ENCODE measurements around the gene SAA1. TPM values are rescaled to one million over a fixed set of nuclear protein-coding genes. Genes with fewer than 3 reads are reported as not detected.
A peak's percentile ranks its signal among the peaks of the same experiment; 100 is the strongest.

Gene SAA1
- total and polyA plus RNA-seq, 10 of the 15 experiments (the other 5 are each of a cell fraction or from before 2014, with no cell fraction given), result 0.36 to 6.9 TPM; not detected in 8

- TF ChIP-seq BCLAF1 (IDR thresholded peaks at IDR 0.05) (no peak), IKZF2 (IDR thresholded peaks at IDR 0.05) (no peak), CHD4 (IDR thresholded peaks at IDR 0.05) (no peak), RCOR1 (conservative IDR thresholded peaks at IDR 0.05; ENCODE audit: low read depth, low read length) (no peak), CHD1 (IDR thresholded peaks at IDR 0.05; ENCODE audit: low read depth, low read length) (no peak)
Measured at GRCh38 chr11:18277565-18278271, 11.7 kb downstream of the SAA1 start (continued).

GRCh38 chr11:18280438-18281045, 14.5 kb downstream of the SAA1 start:
- H3K9ac ChIP-seq (ENCODE audit: control insufficient read depth, insufficient read depth, low read length), result no peak overlapping the region
- intact Hi-C loops (cut with micrococcal nuclease; ENCODE audit: unreplicated experiment), result loop anchor here (1.0 kb wide), 1 partner anchor 36 kb away; no protein-coding TSS in a partner anchor
- no peaks in the 10 kb centered on the region for H3K27me3 ChIP-seq (replicated peaks in 1 of 2; ENCODE audit: control insufficient read depth in 2 of 2, insufficient read depth in 2 of 2, low read length in 1 of 2)
- no peaks in the 10 kb centered on the region for H3K79me2 ChIP-seq (ENCODE audit: control insufficient read depth, insufficient read depth, low read length)
- H3K4me2 ChIP-seq (ENCODE audit: control insufficient read depth, insufficient read depth), result peak overlapping the region; percentile 36
- in situ Hi-C loops (cut with MboI), result no loop called here
- no peaks in the 10 kb centered on the region for H4K20me1 ChIP-seq (ENCODE audit: control insufficient read depth, insufficient read depth)
- H3K27ac ChIP-seq (ENCODE audit: control insufficient read depth, insufficient read depth), result peak overlapping the region; percentile 19; the same call in 1 of the 2 replicates
- H3K9me3 ChIP-seq (replicated peaks; ENCODE audit: control insufficient read depth, insufficient read depth, low read length), result no peaks in the 10 kb centered on the region
- ATAC-seq (peak; percentile 97), FAIRE-seq (peak; percentile 89), DNase-seq (ENCODE audit: low read depth, low spot score) (peak; percentile 20)
- ChIA-PET POLR2A (interaction anchor here (0.6 to 1.0 kb wide), 3 partner anchors 9 to 84 kb away, joined by 3 to 4 read pairs (median 4); no protein-coding TSS in a partner anchor), RAD21 (ENCODE audit: unreplicated experiment) (interaction anchor here (0.6 to 1.6 kb wide), 2 partner anchors 16 to 37 kb away, joined by 3 to 9 read pairs; no protein-coding TSS in a partner anchor), CTCF (interaction anchor here (0.6 to 1.8 kb wide), 5 partner anchors 34 to 485 kb away, joined by 3 to 15 read pairs (median 3); no protein-coding TSS in a partner anchor), SMC1A (ENCODE audit: uncharacterized antibody, unreplicated experiment) (interaction anchor here (0.6 to 1.8 kb wide), 7 partner anchors 11 to 152 kb away, joined by 3 to 13 read pairs (median 3); partner anchors contain the start of gene SAA1)
- 1% methylated on average over 4 of the region's 4 CpGs for WGBS (ENCODE audit: insufficient coverage, insufficient replicate concordance, low lambda C conversion rate, missing lambda C conversion rate)
- H2AFZ ChIP-seq (ENCODE audit: control insufficient read depth, low read depth, low read length), result no peak overlapping the region
- H3K4me1 ChIP-seq (ENCODE audit: control insufficient read depth, insufficient read depth, low read length), result peaks cover 11% of the 10 kb centered on the region
- peaks cover 7 to 34% of the 10 kb centered on the region in 2 experiments for H3K36me3 ChIP-seq (ENCODE audit: control insufficient read depth in 2 of 2, insufficient read depth in 2 of 2, low read length in 1 of 2)
- BruUV-seq (replicated peaks), result no TSS peak
- H3K4me3 ChIP-seq, result peak overlapping the region; percentile 12; the same call in 1 of the 2 replicates
- TF ChIP-seq MTA2 (IDR thresholded peaks at IDR 0.05; ENCODE audit: low read depth), result peak; percentile 66; the same call in 1 of the 2 replicates
- TF ChIP-seq RAD51 (IDR thresholded peaks at IDR 0.05), result no peak
- TF ChIP-seq BCL11A (IDR thresholded peaks at IDR 0.05; ENCODE audit: low read depth, low read length), result no peak
- TF ChIP-seq ZBTB4 (CRISPR knock-in tag; IDR thresholded peaks at IDR 0.05), result no peak
- TF ChIP-seq CHD4 (IDR thresholded peaks at IDR 0.05), result no peak
- no peak for TF ChIP-seq EZH2 (IDR thresholded peaks at IDR 0.05; ENCODE audit: borderline replicate concordance, control insufficient read depth, low read depth, low read length)
- TF ChIP-seq CHD2 (IDR thresholded peaks at IDR 0.05; ENCODE audit: borderline replicate concordance, low read depth, low read length), result no peak
- no peak for TF ChIP-seq MXI1 (IDR thresholded peaks at IDR 0.05; ENCODE audit: low read depth, low read length)
- no peak for TF ChIP-seq NR2C2 (IDR thresholded peaks at IDR 0.05; ENCODE audit: borderline replicate concordance, control insufficient read depth, insufficient read length, low read depth)
- no peak for TF ChIP-seq RELA (IDR thresholded peaks at IDR 0.05; ENCODE audit: borderline replicate concordance, partially characterized antibody)

Data from GM12878 (cell line).